Stimulated activated CD8-positive, alpha-beta memory T cell treated with anti-CD3 and anti-CD28 coated beads, Interleukin-4, amount 100 ng/mL, for 48 hours (primary cell): ENCODE measurements around the gene EVC2.

Source experiments
- DNase-seq: peaks from one replicate; pipeline ENCODE4 v3.0.0-alpha.2; 2020

The EVC2 gene, protein sequence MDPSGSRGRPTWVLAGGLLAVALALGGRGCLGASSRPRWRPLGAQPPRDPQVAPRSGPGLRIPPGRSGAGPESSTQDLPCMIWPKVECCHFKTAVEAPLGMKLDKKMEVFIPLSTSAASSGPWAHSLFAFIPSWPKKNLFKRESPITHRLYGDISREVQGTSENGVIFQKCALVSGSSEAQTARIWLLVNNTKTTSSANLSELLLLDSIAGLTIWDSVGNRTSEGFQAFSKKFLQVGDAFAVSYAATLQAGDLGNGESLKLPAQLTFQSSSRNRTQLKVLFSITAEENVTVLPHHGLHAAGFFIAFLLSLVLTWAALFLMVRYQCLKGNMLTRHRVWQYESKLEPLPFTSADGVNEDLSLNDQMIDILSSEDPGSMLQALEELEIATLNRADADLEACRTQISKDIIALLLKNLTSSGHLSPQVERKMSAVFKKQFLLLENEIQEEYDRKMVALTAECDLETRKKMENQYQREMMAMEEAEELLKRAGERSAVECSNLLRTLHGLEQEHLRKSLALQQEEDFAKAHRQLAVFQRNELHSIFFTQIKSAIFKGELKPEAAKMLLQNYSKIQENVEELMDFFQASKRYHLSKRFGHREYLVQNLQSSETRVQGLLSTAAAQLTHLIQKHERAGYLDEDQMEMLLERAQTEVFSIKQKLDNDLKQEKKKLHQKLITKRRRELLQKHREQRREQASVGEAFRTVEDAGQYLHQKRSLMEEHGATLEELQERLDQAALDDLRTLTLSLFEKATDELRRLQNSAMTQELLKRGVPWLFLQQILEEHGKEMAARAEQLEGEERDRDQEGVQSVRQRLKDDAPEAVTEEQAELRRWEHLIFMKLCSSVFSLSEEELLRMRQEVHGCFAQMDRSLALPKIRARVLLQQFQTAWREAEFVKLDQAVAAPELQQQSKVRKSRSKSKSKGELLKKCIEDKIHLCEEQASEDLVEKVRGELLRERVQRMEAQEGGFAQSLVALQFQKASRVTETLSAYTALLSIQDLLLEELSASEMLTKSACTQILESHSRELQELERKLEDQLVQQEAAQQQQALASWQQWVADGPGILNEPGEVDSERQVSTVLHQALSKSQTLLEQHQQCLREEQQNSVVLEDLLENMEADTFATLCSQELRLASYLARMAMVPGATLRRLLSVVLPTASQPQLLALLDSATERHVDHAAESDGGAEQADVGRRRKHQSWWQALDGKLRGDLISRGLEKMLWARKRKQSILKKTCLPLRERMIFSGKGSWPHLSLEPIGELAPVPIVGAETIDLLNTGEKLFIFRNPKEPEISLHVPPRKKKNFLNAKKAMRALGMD

DNA sequence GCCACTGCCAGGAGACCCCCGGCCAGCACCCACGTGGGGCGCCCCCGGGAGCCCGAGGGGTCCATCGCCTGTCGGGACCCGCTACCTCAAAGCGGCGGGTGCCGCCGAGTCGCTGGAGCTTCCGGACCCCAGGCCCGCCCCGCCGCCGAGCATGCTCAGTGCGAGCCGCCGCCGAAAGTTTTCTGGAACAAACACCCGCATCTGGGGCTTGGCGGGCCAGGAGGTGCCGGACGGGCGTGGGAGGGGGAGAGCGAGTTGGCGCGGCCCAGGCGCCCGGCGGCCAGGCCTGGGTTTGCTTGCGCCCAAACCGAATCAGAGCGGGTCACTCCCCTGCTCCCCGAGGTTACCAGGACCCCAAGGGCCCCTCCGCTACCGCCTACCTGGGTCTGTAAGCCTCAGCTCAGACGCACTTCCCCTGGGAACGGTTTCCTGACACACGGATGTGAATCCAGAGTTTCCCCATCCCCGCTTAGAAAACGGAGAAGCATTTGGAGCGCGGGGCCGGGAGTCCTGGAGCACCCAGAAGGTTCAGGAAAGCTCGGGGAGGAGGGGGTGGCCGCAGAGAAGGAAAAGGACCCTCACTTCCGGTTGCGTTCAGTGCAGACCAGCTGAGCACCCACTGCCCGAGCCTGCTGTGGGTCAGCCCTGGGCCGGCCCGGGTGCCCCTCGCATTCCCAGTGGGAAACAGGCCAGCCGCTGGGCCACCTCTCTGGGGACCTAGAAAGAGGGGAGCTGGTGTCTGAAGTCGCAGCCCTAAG, at the start of gene EVC2:
Gene EVC2 (minus strand): TSS at position 111 of the 758 bp plus-strand sequence. CDS start 46 bp downstream, at position 65.
- peak; percentile 64 for DNase-seq

DNA sequence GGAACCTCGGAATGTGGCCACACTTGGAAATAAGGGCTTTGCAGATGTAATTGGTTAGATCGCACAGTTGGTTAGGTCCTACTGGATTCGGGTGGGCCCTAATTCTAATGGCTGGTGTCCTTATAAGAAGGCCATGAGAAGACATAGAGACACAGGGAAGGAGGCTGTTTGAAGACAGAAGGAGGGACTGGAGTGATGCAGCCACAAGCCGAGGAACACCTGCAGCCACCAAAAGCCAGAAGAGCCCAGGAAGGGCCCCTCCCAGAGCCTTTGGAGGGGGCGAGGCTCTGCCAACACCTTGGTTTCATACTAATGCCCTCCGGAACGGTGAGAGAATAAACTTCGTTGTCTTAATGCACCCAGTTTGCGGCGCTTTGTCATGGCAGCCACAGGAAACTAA, 49.6 kb upstream of the EVC2 start:
- no peak for DNase-seq

DNA sequence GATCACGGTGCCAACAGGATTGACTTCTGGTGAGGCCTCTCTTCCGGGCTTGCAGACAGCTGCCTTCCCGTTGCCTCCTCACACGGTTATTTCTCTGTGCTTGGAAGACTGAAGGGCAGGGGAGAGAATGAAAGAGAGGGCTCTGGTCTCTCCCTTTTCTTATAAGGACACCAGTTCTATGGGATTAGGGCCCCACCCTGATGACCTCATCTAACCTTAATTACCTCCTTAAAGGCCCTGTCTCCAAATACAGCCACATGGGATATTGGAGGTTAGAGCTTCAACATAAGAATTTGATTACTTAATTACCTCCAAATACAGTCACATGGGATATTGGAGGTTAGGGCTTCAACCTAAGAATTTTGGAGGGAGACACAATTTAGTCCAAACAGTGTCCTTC, 49.2 kb upstream of the EVC2 start:
- no peak for DNase-seq

DNA sequence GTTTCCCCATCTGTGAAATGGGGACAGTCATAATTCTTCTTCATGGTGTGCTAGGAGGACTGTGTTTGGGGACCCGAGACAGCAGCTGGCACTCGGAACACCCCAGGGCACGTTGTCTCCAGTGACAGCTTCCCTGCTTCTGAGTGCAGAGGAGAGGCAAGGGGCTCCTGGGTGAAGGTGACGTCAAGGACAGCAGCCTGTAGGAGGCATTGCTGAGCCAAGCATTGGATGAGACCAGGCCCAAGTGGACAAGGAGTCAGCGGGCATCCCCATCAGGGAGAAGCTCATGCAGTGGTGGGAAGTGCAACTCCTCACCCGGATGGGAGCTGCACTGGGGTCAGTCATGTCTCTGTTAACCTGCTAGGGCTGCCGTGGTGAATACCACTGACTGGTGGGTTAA, 48.7 kb upstream of the EVC2 start:
- no peak for DNase-seq

DNA sequence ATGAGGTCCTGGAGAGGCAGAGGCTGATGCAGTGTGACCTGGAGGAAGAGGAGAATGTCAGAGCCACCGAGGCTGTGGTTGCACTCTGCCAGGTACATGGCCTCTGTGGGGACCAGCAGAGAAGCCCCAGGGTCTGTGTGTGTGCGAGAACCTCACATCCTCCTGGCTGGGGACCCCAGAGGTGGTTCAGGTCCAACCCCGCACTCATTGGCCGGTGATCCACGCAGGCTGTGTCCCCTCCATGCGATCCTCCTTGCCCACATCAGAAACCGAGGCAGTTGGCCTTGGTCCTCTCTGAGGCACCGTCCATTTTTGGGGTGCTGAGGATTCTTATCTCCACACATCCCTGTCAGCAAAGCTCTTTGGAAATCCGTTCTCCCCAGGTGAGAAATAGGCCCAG, 47.9 kb upstream of the EVC2 start:
- DNase-seq, result no peak

DNA sequence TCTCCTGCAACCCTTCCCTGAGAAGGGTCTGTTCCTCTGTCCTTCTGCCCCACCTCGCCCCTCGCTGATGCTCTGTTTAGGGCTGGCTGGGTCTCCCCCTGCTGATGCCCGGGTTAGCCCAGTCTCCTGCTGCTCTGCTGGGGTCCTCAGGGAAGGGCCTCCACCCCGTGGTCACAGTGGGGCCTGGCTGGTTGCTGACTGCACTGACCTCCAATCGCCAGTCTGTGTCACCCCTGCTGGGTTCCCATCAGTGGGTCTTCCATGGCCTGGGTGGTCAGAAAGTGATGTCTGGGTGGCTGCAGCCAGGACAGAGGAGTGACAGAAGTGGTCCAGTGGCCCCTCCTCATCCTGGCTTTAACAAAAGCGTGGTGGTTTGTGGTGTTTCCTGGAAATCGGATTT, 47.3 kb upstream of the EVC2 start:
- DNase-seq, result no peak

DNA sequence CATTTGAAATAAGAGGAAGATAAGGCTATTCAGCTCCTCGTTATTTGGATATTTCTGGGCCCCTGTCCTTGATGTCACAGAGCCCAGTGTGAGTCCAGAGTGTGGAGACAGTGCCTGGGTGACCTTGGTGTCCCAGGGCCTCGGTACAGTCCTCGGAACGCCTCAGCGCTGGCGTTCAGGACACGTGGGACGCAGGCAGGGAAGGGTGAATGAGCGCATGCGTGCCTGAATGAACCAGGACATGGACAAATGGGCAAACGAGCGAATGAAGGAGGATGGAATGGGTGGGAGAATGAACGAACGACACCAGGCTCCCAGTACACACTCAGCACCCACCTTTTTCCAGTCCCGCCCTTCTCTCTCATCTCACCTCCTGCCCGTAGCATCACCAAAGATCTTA, 46.8 kb upstream of the EVC2 start:
- no peak for DNase-seq

DNA sequence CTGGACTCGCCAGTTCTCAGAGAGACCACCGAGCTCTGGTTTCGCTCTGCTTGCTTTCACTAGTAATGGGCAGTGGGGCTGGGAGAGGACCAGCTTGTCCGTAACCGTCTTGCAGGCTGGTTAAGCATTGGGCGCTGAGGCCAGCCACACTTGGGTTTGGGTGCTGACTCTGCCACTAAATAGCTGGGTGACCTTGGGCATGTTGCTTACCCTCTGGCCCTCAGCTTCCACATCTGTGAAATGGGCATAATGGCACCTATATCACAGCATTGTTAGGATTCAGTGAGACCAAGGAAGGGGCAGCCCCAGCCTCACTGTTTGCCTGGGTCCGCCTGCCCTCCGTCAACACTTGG, 46.1 kb upstream of the EVC2 start:
- DNase-seq, result no peak

DNA sequence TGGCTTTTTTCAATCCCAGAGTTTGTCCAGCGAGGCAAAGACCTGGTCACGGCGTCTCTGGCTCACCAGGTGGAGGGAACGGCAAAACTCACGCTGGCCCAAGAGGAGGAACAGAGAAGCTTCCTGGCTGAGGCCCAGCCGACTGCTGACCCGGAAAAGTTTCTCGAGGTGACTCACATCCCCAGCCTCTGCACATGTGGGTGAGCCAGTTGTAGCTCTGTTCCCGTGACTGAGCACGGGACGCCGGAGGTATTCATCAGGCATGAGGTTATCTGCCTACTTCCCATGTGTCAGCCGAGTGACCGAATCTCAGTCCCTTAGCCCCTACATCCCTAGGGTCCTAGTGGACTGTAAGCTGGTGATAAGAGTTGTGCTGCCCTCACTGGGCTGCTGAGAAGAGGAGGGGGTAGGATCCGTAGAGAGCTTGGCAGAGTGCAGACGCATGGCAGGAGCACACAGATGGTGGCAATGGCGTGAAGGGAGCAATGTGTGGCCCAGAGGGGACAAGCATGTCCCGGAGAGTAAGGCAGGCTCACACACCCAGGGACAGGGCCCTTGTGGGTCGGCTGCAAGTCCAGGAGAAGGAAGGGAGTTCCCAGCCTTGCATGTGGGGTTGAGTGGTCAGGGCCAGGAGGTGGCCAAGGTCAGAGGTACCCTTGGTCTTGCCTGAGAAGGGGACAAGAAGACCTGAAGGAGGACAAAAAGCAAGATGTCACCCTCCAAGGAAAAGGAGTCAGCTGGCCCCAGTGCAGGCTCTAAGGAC, 45.6 kb upstream of the EVC2 start:
- DNase-seq, result no peak

DNA sequence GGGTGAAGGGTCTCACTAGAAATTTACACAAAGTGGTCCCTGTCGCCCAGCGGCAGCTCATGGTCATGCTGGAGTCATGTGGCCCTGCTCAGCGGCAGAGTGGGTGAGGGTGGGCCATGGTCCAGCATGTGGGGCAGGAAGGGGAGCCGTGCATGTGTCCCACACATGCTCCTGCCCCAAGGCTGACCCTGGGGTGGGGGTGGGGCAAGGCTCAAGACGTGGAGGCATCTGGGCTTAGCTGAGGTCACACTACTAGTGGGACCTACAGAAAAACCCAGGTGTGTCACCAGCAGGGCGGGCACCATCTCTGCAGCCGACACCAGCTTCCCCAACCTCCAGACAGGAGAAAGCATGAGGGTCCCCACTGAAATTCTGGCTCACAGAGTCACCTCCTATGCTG, 45.0 kb upstream of the EVC2 start:
- no peak for DNase-seq

DNA sequence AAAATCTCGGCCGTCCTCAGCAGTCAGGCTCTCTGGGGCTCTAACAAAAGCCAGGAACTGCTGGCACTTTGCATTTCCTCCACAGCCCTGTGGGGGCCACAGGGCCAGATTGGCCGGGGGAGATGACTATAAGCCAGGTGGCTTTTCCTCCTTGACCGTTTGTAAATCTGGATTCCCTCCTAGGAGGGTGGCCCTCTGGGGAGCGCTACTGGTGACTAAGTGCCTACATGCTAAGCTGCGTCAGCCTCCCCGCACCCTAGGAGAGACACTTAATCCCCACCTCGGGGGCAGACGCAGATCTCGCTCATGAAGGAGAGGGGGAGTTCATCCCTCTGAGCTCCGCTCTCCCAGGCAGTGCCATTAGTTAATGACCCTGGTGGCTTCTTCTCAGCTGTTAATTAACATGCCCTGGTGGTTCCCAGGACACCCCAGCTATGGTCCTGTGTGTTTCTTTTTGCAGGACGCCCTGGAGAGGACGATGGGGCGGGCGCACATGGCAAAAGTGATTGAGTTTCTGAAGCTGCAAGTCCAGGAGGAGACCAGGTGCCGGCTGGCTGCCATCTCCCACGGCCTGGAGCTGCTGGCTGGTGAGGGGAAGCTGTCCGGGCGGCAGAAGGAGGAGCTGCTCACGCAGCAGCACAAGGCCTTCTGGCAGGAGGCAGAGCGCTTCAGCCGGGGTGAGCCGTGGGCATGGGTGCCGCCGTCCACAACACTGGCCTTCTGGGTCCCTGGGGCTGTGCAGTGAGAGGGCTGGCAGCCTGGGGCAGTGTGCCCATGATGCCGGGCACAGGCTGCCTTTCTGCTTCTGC, 44.2 kb upstream of the EVC2 start:
- DNase-seq, result no peak

DNA sequence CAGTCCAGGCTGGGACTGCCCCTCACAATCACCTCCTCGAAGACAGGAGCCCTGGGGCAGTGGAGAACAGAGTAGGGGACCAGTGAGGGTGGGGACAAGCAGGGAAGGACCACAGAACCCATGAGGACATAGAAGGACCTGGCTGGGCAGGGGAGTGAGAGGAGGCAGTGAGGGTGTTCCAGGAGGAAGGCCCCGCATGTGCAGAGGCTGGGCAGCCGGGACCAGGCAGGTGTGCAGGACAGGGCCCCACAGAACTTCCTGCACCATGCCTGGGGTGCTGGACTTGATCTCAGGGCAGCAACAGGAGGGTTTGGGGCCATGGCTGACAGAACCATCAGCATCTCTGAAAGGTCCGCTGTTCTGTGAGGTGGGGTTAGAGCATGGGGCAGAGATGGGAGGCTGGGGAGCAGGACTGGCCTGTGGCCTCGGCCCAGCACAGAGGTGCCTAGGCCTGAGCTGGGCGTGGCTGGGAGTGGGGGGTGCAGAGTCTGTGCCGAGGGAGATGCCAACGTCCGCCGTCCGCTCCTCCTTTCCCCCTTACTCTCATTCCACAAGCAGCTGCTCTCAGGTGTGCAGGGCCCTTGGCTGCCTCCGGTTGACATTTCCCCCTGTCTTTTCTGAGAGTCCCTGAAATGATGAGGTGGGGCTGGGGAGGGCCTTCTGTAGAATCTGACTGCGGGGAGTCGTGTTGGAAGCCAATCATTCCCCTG, 43.5 kb upstream of the EVC2 start:
- no peak for DNase-seq

DNA sequence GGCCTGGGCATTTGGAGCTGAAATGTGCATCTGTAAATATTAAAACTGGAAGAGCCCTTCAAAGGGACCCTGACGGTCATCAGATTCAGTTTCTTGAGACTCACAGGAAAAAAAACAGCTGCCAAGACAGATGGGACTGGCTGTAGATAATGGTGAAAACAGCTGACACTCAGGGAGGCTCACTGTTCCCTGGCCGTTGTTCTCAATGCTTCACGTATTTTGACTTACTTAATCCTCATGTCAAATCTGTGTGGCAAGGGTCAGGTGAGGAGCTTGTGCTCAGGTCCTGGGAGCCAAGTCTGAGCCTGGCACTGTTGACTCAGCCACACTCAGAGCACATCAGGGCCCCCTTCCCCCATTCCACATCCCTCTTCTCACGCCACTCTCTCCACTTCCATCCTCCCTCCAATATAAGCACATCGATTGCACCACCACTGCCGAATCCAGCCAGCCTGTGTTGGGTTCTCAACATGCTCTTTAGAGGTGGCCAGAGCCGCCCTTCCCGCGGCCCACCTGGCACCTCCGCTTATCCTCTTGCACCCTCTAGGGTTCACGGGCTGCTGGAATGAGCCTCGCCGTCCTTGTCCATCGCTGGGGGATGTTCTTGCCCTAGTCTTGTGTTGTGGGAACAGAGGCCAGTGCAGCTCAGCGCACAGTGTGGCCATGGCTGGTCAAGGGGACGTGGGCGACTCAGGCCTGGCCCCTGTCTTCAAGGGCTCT, 42.7 kb upstream of the EVC2 start:
- DNase-seq, result no peak

DNA sequence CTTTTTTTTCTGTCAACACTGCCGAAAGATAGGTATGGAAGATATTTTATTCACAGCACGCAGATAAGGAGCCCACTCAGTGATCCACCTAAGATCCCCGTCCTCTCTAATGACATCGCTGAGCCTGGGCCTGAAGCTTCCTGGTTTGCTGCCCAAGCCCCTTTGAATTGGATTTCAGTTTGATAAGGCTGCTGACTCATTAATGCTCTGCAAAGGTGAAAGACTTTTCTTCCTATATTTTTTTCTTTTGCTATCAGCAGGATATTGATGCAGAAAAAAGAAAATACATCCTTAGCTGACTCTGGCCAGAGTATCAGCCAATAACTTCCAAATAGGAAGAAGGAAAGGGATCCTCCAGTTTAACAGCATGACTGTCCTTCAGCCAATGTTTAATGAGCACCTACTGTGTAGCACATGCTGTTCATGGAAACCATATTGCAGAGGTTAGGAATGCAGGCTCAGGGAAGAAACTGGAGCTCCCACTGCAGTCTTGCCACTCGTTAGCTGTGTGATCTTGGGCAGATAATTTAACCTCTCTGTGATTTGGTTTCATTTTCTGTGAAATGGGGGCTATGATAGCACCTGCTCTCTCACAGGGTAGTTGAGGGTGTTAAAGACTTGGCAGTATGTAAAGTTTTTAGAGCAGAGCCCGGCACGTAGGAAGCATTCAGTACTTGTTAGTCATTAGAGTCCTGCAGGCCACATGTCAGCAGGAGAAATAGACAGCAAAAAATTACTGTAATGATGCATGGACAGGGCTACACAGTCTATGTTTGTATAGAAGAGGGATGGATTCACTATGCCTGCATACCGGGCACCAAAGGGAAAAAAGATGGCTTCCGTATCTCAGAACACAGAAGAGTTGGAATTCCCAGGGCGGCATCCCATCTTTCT, 41.9 kb upstream of the EVC2 start:
- DNase-seq, result no peak

DNA sequence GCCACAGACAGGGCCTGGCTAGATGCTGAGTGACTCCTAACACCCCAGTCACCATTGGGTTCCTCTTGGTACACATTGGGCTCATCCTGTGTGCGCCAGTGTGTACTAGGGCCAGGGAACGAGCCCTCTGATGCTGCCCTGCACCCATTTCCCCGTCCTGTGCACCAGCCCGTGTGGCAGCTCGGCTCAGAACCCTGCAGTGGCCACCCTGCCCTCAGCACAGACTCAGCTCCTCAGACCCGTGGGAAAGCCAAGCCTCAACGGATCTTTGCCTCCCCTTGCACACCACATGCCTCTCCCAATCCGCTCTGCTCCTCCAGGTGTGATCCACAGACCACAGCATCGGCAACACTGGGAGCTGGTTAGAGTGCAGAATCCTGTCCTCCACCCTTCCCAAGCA, 41.2 kb upstream of the EVC2 start:
- DNase-seq, result no peak

DNA sequence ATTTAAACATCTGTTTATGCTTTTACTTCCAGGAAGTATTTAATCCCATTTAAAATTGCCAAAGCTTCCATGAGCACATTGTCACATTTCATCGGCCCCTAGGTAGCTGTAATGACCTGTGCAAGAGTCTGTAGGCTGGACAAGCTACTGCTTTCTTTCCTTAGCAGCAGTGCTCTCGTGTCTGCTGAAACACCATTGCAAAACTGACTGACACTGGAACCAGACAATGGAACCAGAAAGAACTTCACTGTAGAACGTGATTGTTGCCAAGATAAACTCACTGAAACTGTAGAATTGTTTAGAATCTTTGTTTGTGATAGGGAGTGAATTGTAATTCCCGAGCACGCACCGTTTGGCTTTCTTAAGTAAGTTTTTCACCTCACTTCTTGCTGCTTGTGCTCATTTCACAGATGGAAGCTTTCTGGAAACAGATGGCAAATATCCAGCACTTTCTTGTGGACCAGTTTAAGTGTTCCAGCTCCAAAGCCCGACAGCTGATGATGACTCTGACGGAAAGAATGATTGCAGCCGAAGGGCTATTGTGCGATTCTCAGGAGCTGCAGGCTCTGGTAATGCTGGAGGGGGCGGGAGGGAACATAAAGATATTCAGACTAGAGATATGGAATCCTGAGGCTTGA, 39.5 kb upstream of the EVC2 start:
- DNase-seq, result no peak

DNA sequence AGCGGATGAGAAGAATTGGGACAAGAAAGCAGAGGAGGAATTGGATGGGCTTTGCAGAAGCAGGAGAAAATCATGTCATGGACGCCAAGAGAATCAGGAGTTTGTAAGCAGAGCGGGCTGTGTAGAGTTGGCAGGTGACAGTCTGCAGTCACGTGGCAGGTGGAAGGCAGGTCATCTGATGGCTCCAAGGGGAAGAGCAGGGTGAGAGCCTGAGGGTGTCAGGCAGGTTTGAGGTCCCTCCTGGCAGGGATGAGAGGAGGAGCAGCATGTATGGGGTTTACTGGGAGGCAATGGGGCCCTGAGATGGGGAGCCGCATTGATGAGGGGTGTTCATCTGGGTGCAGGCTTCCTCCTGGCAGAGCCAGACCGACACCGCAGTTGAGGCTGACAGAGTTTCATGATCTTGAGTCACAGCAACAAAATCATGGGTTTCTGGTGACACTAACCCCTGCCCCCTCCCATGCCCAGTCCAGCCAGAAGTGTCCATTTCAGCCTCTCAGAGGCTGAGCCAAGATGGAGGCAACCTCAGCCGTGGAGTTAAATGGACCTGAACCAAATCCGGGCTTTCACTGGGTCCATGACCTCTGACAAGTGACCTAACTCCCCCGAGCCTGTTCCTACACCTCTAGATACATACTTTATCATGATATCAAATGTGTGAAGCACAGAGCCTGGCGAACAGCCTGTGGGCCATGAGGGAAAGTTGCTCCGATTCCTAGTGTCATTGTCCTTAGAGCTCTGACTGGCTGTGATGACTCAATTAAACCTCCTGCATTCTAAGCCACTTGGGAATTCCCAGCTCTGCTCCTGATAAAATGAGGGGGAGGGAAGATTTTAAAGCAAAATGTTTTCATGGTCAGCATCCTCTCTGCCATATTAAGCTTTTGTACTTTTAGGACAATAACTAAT, 38.7 kb upstream of the EVC2 start:
- no peak for DNase-seq
